Vagina (tissue), 2 donors: ENCODE data around the gene CRTAP.

ENCODE experiments used
- CTCF ChIP-seq, 3 experiments: fragments of 450-650 bp in 2 of 3; fragments of 200-600 bp in 1 of 3; sonication (generic) in 1 of 3; IDR thresholded peaks; one replicate each; pipeline ENCODE4 v1.5.1; 2017 to 2019; ENCODE audit warnings: antibody characterized with exemption in 3 of 3, mild to moderate bottlenecking in 2 of 3, moderate library complexity in 2 of 3
- POLR2A ChIP-seq, 2 donors: fragments of 450-650 bp; IDR thresholded peaks; one replicate each; pipeline ENCODE4 v1.6.1; 2017; ENCODE audit warnings: antibody characterized with exemption in 2 of 2, mild to moderate bottlenecking in 2 of 2, moderate library complexity in 2 of 2
- POLR2AphosphoS5 ChIP-seq, 2 donors: sonication (generic); formaldehyde crosslinking; IDR thresholded peaks; one replicate each; pipeline ENCODE4 v1.9.0; 2017; ENCODE audit warnings: antibody characterized with exemption in 2 of 2, mild to moderate bottlenecking in 2 of 2, low read depth in 1 of 2; ENCODE audit not compliant: insufficient read depth in 1 of 2

- TF ChIP-seq POLR2A (IDR thresholded peaks at IDR 0.05), result no peak
- TF ChIP-seq CTCF (IDR thresholded peaks at IDR 0.05), result no peak
- TF ChIP-seq POLR2AphosphoS5 (IDR thresholded peaks at IDR 0.05; ENCODE audit: insufficient read depth in 1 of 2, low read depth in 1 of 2), result no peak
Observed at GRCh38 chr3:33119891-33120290, 6.1 kb downstream of the CRTAP start.
